Loucy (cell line): ENCODE results near the gene ARHGAP15.

Source experiments
- EZH2phosphoT487 ChIP-seq: fragments of 200-600 bp; IDR thresholded peaks from 2 replicates; pipeline ENCODE4 v1.6.1; 2018; ENCODE audit warnings: antibody characterized with exemption, mild to moderate bottlenecking, moderate library complexity, borderline replicate concordance
- TF ChIP-seq, protein P1 (sequence below): fragments of 200-600 bp; sonication (generic); conservative IDR thresholded peaks from 2 replicates; pipeline ENCODE4 v1.5.1; 2014; ENCODE audit warnings: mild to moderate bottlenecking, antibody characterized with exemption, low read length

DNA sequence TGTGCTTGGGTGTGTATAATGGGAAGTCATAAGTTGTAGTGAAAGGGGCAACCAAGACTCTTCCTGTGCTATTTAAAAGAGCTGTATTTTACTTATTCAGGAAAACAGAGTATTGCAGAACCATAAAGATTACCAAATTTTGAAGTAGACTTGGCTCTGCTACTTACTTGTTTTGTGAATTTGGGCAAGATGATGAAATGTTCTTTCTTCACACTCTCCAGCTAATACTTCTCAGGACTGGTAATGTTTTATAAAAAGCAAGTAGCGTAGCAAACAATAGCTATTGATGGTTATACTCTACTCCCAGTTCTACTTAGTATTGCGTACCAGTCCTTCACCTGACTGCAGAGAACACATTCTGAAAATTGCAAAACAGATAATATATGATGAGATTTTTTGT is 374.1 kb downstream of the ARHGAP15 start:
- TF ChIP-seq, protein P1, sequence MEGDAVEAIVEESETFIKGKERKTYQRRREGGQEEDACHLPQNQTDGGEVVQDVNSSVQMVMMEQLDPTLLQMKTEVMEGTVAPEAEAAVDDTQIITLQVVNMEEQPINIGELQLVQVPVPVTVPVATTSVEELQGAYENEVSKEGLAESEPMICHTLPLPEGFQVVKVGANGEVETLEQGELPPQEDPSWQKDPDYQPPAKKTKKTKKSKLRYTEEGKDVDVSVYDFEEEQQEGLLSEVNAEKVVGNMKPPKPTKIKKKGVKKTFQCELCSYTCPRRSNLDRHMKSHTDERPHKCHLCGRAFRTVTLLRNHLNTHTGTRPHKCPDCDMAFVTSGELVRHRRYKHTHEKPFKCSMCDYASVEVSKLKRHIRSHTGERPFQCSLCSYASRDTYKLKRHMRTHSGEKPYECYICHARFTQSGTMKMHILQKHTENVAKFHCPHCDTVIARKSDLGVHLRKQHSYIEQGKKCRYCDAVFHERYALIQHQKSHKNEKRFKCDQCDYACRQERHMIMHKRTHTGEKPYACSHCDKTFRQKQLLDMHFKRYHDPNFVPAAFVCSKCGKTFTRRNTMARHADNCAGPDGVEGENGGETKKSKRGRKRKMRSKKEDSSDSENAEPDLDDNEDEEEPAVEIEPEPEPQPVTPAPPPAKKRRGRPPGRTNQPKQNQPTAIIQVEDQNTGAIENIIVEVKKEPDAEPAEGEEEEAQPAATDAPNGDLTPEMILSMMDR = no peak
- TF ChIP-seq EZH2phosphoT487 = no peak
